ENCODE results near the gene ZNF546.

ZNF546 gene

GRCh38 chr19:39963898-39964297, 33.0 kb upstream of the ZNF546 start:
- no peak for DNase-seq
- Histone ChIP-seq H3K27me3 (no peaks in the 10 kb centered on the region), H3K4me3 (ENCODE audit: low read depth, low read length) (no peak overlapping the region), H3K4me1 (no peaks in the 10 kb centered on the region), H3K36me3 (no peaks in the 10 kb centered on the region), H3K9me3 (no peaks in the 10 kb centered on the region)
- TF ChIP-seq CTCF (IDR thresholded peaks at IDR 0.05; ENCODE audit: low read depth, low read length), result no peak

- no peaks in the 10 kb centered on the region for H3K9me3 ChIP-seq
- no peak overlapping the region for H3K4me3 ChIP-seq (ENCODE audit: low read depth, low read length)
- DNase-seq, result no peak
- H3K4me1 ChIP-seq, result no peaks in the 10 kb centered on the region
- no peak for TF ChIP-seq CTCF (IDR thresholded peaks at IDR 0.05; ENCODE audit: low read depth, low read length)
- H3K36me3 ChIP-seq, result no peaks in the 10 kb centered on the region
- no peaks in the 10 kb centered on the region for H3K27me3 ChIP-seq
Observed at GRCh38 chr19:39966617-39967016, 30.2 kb upstream of the ZNF546 start.

GRCh38 chr19:39967561-39967960, 29.3 kb upstream of the ZNF546 start:
- no peaks in the 10 kb centered on the region for H3K4me1 ChIP-seq
- no peak for TF ChIP-seq CTCF (IDR thresholded peaks at IDR 0.05; ENCODE audit: low read depth, low read length)
- no peaks in the 10 kb centered on the region for H3K9me3 ChIP-seq
- DNase-seq, result no peak
- no peaks in the 10 kb centered on the region for H3K27me3 ChIP-seq
- peaks cover 6% of the 10 kb centered on the region; the same call in 1 of the 2 replicates for H3K36me3 ChIP-seq
- no peak overlapping the region for H3K4me3 ChIP-seq (ENCODE audit: low read depth, low read length)

GRCh38 chr19:39968789-39969188, 28.1 kb upstream of the ZNF546 start:
- no peak for TF ChIP-seq CTCF (IDR thresholded peaks at IDR 0.05; ENCODE audit: low read depth, low read length)

GRCh38 chr19:39969266-39969665, 27.6 kb upstream of the ZNF546 start:
- TF ChIP-seq CTCF (IDR thresholded peaks at IDR 0.05; ENCODE audit: low read depth, low read length), result no peak
- peaks cover 19% of the 10 kb centered on the region for H3K36me3 ChIP-seq
- no peak overlapping the region for H3K4me3 ChIP-seq (ENCODE audit: low read depth, low read length)
- no peaks in the 10 kb centered on the region for H3K9me3 ChIP-seq
- no peaks in the 10 kb centered on the region for H3K27me3 ChIP-seq
- no peak for DNase-seq
- H3K4me1 ChIP-seq, result no peaks in the 10 kb centered on the region

More at GRCh38 chr19:39968789-39969188, 28.1 kb upstream of the ZNF546 start:
- H3K27me3 ChIP-seq, result no peaks in the 10 kb centered on the region
- no peaks in the 10 kb centered on the region for H3K4me1 ChIP-seq
- H3K36me3 ChIP-seq, result peaks cover 15% of the 10 kb centered on the region
- H3K9me3 ChIP-seq, result no peaks in the 10 kb centered on the region
- no peak overlapping the region for H3K4me3 ChIP-seq (ENCODE audit: low read depth, low read length)
- no peak for DNase-seq

- TF ChIP-seq CTCF (IDR thresholded peaks at IDR 0.05; ENCODE audit: low read depth, low read length), result no peak
- Histone ChIP-seq H3K36me3 (peaks cover 25% of the 10 kb centered on the region), H3K4me1 (no peaks in the 10 kb centered on the region), H3K4me3 (ENCODE audit: low read depth, low read length) (peak overlapping the region; percentile 84), H3K9me3 (no peaks in the 10 kb centered on the region), H3K27me3 (no peaks in the 10 kb centered on the region)
- DNase-seq, result no peak
Observed at GRCh38 chr19:39969681-39970424, 27.0 kb upstream of the ZNF546 start.
